GM23248 (cell line): ENCODE data around the gene CAPN13. TPM values are rescaled to one million over a fixed set of nuclear protein-coding genes. Genes with fewer than 3 reads are reported as not detected.

ENCODE experiments used
- DNase-seq: peaks from one replicate; pipeline ENCODE4 v3.0.0-alpha.2; 2015
- H2AFZ ChIP-seq: fragments of 200-600 bp; sonication (generic); 2 replicates; pipeline ENCODE4 v1.6.1; 2016; ENCODE audit warnings: antibody characterized with exemption
- H3F3A ChIP-seq: fragments of 200-600 bp; sonication (generic); 2 replicates; pipeline ENCODE4 v1.6.1; 2016; ENCODE audit warnings: mild to moderate bottlenecking, antibody characterized with exemption, mixed run types; ENCODE audit not compliant: insufficient read depth
- H3K27ac ChIP-seq: fragments of 200-600 bp; sonication (generic); 2 replicates; pipeline ENCODE4 v1.5.1; 2016; ENCODE audit warnings: mild to moderate bottlenecking
- H3K27me3 ChIP-seq: fragments of 200-600 bp; sonication (generic); replicated peaks from 2 replicates; pipeline ENCODE4 v1.6.1; 2016; ENCODE audit warnings: mild to moderate bottlenecking; ENCODE audit not compliant: insufficient read depth
- H3K36me3 ChIP-seq: fragments of 200-600 bp; sonication (generic); 2 replicates; pipeline ENCODE4 v1.6.1; 2016; ENCODE audit warnings: low read depth, mild to moderate bottlenecking
- H3K4me1 ChIP-seq: fragments of 200-600 bp; sonication (generic); 2 replicates; pipeline ENCODE4 v1.6.1; 2016; ENCODE audit warnings: mild to moderate bottlenecking; ENCODE audit not compliant: insufficient read depth
- H3K4me2 ChIP-seq: fragments of 200-600 bp; sonication (generic); one replicate; pipeline ENCODE4 v1.6.1; 2016; ENCODE audit warnings: mild to moderate bottlenecking; ENCODE audit not compliant: unreplicated experiment
- H3K4me3 ChIP-seq: fragments of 200-600 bp; sonication (generic); 2 replicates; pipeline ENCODE4 v1.5.1; 2016; ENCODE audit warnings: mild to moderate bottlenecking
- H3K79me2 ChIP-seq: fragments of 200-600 bp; sonication (generic); 2 replicates; pipeline ENCODE4 v1.6.1; 2016; ENCODE audit warnings: mild to moderate bottlenecking; ENCODE audit not compliant: insufficient read depth
- H3K9ac ChIP-seq: fragments of 200-600 bp; sonication (generic); 2 replicates; pipeline ENCODE4 v1.6.1; 2016; ENCODE audit warnings: mild to moderate bottlenecking
- H3K9me2 ChIP-seq: fragments of 200-600 bp; sonication (generic); 2 replicates; pipeline ENCODE4 v1.6.1; 2016; ENCODE audit warnings: mixed run types, mild to moderate bottlenecking, moderate library complexity; ENCODE audit not compliant: insufficient read depth
- H3K9me3 ChIP-seq: fragments of 200-600 bp; sonication (generic); one replicate; pipeline ENCODE4 v1.6.1; 2017; ENCODE audit warnings: low read depth
- H4K20me1 ChIP-seq: fragments of 200-600 bp; sonication (generic); 2 replicates; pipeline ENCODE4 v1.6.0; 2016; ENCODE audit not compliant: insufficient read depth
- EZH2 ChIP-seq: fragments of 200-600 bp; sonication (generic); IDR thresholded peaks from 2 replicates; pipeline ENCODE4 v1.6.1; 2018; ENCODE audit warnings: antibody characterized with exemption, mild to moderate bottlenecking; ENCODE audit not compliant: insufficient read depth, poor library complexity, severe bottlenecking
- EZH2phosphoT487 ChIP-seq: fragments of 200-600 bp; sonication (generic); IDR thresholded peaks from 2 replicates; pipeline ENCODE4 v1.6.1; 2018; ENCODE audit warnings: antibody characterized with exemption, moderate library complexity, mild to moderate bottlenecking, low read depth; ENCODE audit not compliant: insufficient read depth
- WGBS, 2 experiments: methylation state at CpG; one replicate each; pipeline ENCODE4 v1.1.6; 2015 to 2017; ENCODE audit warnings: low lambda C conversion rate in 2 of 2, low coverage in 1 of 2; ENCODE audit errors: missing lambda C conversion rate in 2 of 2; 5-methylcytosine and 5-hydroxymethylcytosine counted together
- in situ Hi-C: fragments of 300-500 bp; cut with MboI; formaldehyde crosslinking; loops from 2 replicates; pipeline ENCODE4 v1.15.0; 2020
- polyA plus RNA-seq: library from polyadenylated mRNA; unstranded; fragments of >200 nt; fragmentation: Nextera tagmentation; extraction: Ambion mirVana; gene quantifications from 2 replicates; pipeline ENCODE4 v1.2.1, GENCODE V29; 2016
- total RNA-seq: library from RNA; depleted of rRNA; stranded (reverse); fragments of >200 nt; shearing (Covaris generic); gene quantifications from 2 replicates; pipeline ENCODE4 v1.2.3, GENCODE V29; 2014

The CAPN13 gene
- total and polyA plus RNA-seq, 2 experiments from 2014 or later = not detected

DNA sequence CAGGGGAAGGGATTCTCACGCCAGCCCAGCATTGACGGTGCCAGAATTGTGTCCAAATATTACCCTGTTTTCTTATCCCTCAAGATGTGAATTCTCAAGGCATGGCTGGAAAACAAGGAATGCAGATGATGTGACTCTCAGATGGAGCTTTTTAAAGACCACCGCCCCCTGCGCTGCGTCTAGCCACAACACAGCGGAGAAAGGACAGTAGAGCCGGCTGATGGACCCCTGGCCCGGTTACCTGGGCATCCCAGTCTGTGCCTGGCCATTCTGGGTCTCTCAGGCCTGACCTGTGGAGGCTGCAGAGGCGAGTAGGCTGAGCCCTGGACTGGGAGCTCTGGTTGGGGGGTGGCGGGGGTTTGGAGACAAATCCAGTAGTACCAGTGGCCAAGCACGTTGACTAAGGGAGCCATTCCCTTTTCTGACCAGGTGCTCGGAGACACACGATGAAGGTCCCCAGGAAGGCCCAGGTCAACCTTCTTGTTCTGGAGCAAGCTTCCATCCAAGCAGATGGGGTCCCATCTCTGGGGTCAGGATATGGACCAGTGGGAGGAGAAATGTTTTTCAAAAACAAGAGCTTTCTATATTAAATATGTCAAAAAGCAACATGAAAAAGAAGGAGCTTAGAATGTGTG is 5.3 kb downstream of the CAPN13 start:
- WGBS, 2 experiments = 59 to 62% methylated on average over 12 to 13 of the region's 13 CpGs
- TF ChIP-seq EZH2 (no peak), EZH2phosphoT487 (no peak)
- Histone ChIP-seq H3K36me3 (no peaks in the 10 kb centered on the region), H3K4me2 (no peak overlapping the region), H3K9me3 (no peaks in the 10 kb centered on the region), H3K4me3 (no peak overlapping the region), H4K20me1 (no peaks in the 10 kb centered on the region), H3K9me2 (no peaks in the 10 kb centered on the region), H3K27ac (no peak overlapping the region), H2AFZ (no peak overlapping the region), H3K79me2 (no peaks in the 10 kb centered on the region), H3F3A (no peaks in the 10 kb centered on the region), H3K27me3 (peaks cover 13% of the 10 kb centered on the region), H3K9ac (no peak overlapping the region), H3K4me1 (no peaks in the 10 kb centered on the region)
- DNase-seq = no peak
- in situ Hi-C loops = no loop called here

DNA sequence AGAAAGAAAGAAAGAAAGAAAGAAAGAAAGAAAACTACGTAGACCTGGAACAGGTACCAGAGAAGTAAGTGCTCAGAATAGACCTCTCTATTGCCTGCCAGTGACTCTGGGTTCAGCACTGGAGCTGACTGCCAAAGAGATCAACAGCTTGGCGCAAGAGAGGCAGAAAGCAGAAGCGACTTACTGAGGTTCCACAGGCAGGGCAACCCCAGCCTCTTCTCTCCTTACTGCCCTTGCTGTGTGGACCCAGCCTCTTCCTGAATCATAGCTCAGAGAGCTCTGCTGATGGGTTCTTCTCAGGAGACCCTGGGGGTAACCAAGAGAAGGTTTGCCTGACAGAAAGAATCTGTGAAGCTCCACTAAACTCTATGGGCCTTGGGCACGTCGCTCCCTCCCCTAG is 7.1 kb downstream of the CAPN13 start:
- TF ChIP-seq EZH2 (no peak), EZH2phosphoT487 (no peak)
- Histone ChIP-seq H3K79me2 (no peaks in the 10 kb centered on the region), H3K4me1 (no peaks in the 10 kb centered on the region), H3K27ac (no peak overlapping the region), H3K4me3 (no peak overlapping the region), H3K9me2 (no peaks in the 10 kb centered on the region), H3K9me3 (no peaks in the 10 kb centered on the region), H3K36me3 (no peaks in the 10 kb centered on the region), H3K27me3 (peaks cover 13% of the 10 kb centered on the region; the same call in 1 of the 2 replicates), H3K9ac (no peak overlapping the region), H3K4me2 (no peak overlapping the region), H2AFZ (no peak overlapping the region), H4K20me1 (no peaks in the 10 kb centered on the region), H3F3A (no peaks in the 10 kb centered on the region)
- DNase-seq = no peak
- WGBS, 2 experiments = 65 to 76% methylated on average over 5 of the region's 5 CpGs
- in situ Hi-C loops = no loop called here

DNA sequence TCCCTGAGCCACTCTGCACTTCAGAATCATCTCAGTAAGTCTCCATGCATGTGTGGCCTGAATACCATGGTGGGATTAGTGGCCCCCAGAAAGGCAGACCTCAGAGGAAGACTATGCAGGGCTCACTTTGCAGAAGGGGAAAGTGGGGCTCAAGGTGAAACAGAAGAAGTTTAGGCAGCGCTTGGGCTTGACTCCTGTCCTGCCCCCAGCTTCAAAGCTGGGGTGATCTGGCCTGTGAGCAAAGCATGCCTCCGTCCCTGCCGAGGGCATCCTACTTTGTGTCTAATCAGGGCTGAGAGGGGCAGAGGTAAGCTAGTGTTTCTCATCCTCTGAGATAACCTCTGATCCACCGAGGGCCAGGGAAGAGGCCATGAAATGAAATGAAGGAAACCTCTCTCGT is 7.9 kb downstream of the CAPN13 start:
- no peaks in the 10 kb centered on the region for H3K36me3 ChIP-seq
- H3K9ac ChIP-seq = no peak overlapping the region
- H3K27me3 ChIP-seq = 0 out of 2 replicates have a peak, but pooled peaks cover 7% of the 10 kb centered on the region
- H3K27ac ChIP-seq = no peak overlapping the region
- H3K9me2 ChIP-seq = no peaks in the 10 kb centered on the region
- H3K4me3 ChIP-seq = no peak overlapping the region
- no peaks in the 10 kb centered on the region for H3F3A ChIP-seq
- in situ Hi-C loops = no loop called here
- no peaks in the 10 kb centered on the region for H4K20me1 ChIP-seq
- no peaks in the 10 kb centered on the region for H3K79me2 ChIP-seq
- no peak for TF ChIP-seq EZH2
- TF ChIP-seq EZH2phosphoT487 = no peak
- H3K4me2 ChIP-seq = no peak overlapping the region
- H3K9me3 ChIP-seq = no peaks in the 10 kb centered on the region
- WGBS, 2 experiments = 32 to 40% methylated on average over 5 of the region's 5 CpGs
- no peaks in the 10 kb centered on the region for H3K4me1 ChIP-seq
- no peak for DNase-seq
- no peak overlapping the region for H2AFZ ChIP-seq

DNA sequence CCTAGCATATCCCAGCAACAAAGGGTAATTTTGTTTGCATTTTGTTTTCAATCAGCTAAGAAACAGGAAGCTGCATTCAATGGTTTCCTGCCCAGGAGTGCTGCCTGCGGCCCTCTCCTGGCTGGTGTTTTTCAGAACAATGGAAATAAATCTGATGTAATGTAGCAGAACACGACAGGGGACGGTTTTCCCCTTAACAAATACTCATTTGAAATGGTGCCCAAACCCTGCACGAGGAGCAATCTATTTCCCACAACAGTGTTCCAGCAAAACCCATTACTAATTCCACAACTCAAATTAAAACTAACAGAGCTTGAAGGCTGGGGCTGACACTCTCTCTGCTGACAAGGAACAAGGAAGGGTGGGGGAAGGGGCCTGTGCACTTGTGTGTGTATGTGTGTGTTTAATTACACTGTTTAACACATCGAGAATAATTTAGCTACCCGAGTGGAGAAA is 8.7 kb downstream of the CAPN13 start:
- H3K27me3 ChIP-seq = peaks cover 6% of the 10 kb centered on the region; the same call in 1 of the 2 replicates
- no peaks in the 10 kb centered on the region for H4K20me1 ChIP-seq
- H3K4me2 ChIP-seq = no peak overlapping the region
- DNase-seq = no peak
- WGBS, 2 experiments = 4 to 6% methylated on average over 6 of the region's 6 CpGs
- no peak overlapping the region for H3K9ac ChIP-seq
- no peak overlapping the region for H2AFZ ChIP-seq
- H3K36me3 ChIP-seq = no peaks in the 10 kb centered on the region
- H3K9me3 ChIP-seq = no peaks in the 10 kb centered on the region
- no peak overlapping the region for H3K27ac ChIP-seq
- no peaks in the 10 kb centered on the region for H3K4me1 ChIP-seq
- in situ Hi-C loops = no loop called here
- H3K9me2 ChIP-seq = no peaks in the 10 kb centered on the region
- H3K79me2 ChIP-seq = no peaks in the 10 kb centered on the region
- H3F3A ChIP-seq = no peaks in the 10 kb centered on the region
- H3K4me3 ChIP-seq = no peak overlapping the region
- TF ChIP-seq EZH2 = no peak
